Natural killer cell (primary cell): ENCODE results near the gene GRHPR. TPM values are rescaled to one million over a fixed set of nuclear protein-coding genes. Genes with fewer than 3 reads are reported as not detected.

Experiments
- ATAC-seq, 3 donors: fragments of 150-1000 bp in 2 of 3; fragments of 200-7000 bp in 1 of 3; cut with Tn5 transposase; 1 replicate in 1 of 3; 2 replicates in 2 of 3; pipeline ENCODE4 v1.10.0; 2021; ENCODE audit warnings: mild to moderate bottlenecking in 2 of 3, moderate library complexity in 2 of 3
- DNase-seq, 2 donors: peaks; one replicate each; pipeline versions ENCODE4 v3.0.0 to v3.0.0-alpha.2; 2013 to 2021; ENCODE audit warnings: mixed read lengths in 1 of 2
- H3K27ac ChIP-seq: one replicate; pipeline ENCODE4 v1.5.1; 2013; ENCODE audit warnings: mild to moderate bottlenecking, low read length
- H3K27me3 ChIP-seq: one replicate; pipeline ENCODE4 v1.6.1; 2013; ENCODE audit warnings: low read length; ENCODE audit not compliant: control insufficient read depth, insufficient read depth
- H3K36me3 ChIP-seq: one replicate; pipeline ENCODE4 v1.6.1; 2013; ENCODE audit warnings: low read length; ENCODE audit not compliant: control insufficient read depth, insufficient read depth
- H3K4me1 ChIP-seq: one replicate; pipeline ENCODE4 v1.6.1; 2013; ENCODE audit warnings: low read length; ENCODE audit not compliant: control insufficient read depth, insufficient read depth
- H3K4me3 ChIP-seq: one replicate; pipeline ENCODE4 v1.5.1; 2013; ENCODE audit warnings: low read length
- H3K9me3 ChIP-seq: one replicate; pipeline ENCODE4 v1.6.1; 2013; ENCODE audit warnings: low read length; ENCODE audit not compliant: control insufficient read depth, insufficient read depth
- H3K27ac Mint-ChIP-seq, 2 donors: one replicate each; pipeline ENCODE4 v1.8.0; 2022; ENCODE audit warnings: mild to moderate bottlenecking in 2 of 2, mixed read lengths in 2 of 2, moderate library complexity in 1 of 2
- H3K27me3 Mint-ChIP-seq, 2 donors: one replicate each; pipeline ENCODE4 v1.8.0; 2022; ENCODE audit warnings: low read depth in 2 of 2, mixed read lengths in 2 of 2
- H3K36me3 Mint-ChIP-seq: one replicate; pipeline ENCODE4 v1.8.0; 2022; ENCODE audit warnings: mixed read lengths
- H3K4me1 Mint-ChIP-seq, 2 donors: one replicate each; pipeline ENCODE4 v1.8.0; 2022; ENCODE audit warnings: mixed read lengths in 2 of 2
- H3K4me3 Mint-ChIP-seq: one replicate; pipeline ENCODE4 v1.8.0; 2022; ENCODE audit warnings: mild to moderate bottlenecking, moderate library complexity, mixed read lengths
- H3K9me3 Mint-ChIP-seq, 2 donors: one replicate each; pipeline ENCODE4 v1.8.0; 2022; ENCODE audit warnings: mixed read lengths in 2 of 2
- WGBS: methylation state at CpG from one replicate; pipeline ENCODE4 v1.1.7; 2013; ENCODE audit warnings: missing lambda C conversion rate; ENCODE audit not compliant: insufficient coverage; 5-methylcytosine and 5-hydroxymethylcytosine counted together
- intact Hi-C: fragments of 100-400 bp; cut with micrococcal nuclease; formaldehyde crosslinking; loops from one replicate; pipeline ENCODE4 v1.14.2; 2022
- total RNA-seq, 4 donors: library from RNA; stranded (reverse); fragments of 120-200 nt in 1 of 4; gene quantifications; one replicate each; pipeline versions ENCODE4 v1.2.3 to v1.2.4, GENCODE V29; 2013 to 2022
- TF ChIP-seq, protein P1 (sequence below): fragments of 200-600 bp; IDR thresholded peaks from one replicate; pipeline ENCODE4 v1.8.0; 2022; ENCODE audit warnings: antibody characterized with exemption

Gene GRHPR
- total RNA-seq, 3 donors from 2014 or later (not counting 1 experiment from before 2014, with no cell fraction given), result 38.1 to 55.6 (median 41.1) TPM

DNA sequence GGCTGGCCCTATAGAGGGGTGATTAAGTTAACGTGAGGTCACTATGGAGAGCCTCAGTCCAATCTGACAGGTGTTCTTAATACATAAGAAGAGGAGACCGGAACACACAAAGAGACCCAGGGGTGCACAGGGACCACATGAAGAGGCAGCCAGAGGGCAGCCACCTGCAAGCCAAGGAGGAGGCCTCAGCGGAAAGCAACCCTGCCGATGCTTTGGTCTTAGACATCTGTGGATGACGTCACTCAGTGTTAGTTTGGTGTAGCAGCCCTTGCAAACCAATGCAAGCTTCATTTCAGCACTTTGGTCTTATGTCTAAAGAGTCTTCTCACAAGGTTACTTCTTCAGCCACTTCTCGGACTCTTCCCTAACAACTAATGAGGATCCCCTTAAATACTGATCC, 47.6 kb upstream of the GRHPR start:
- no peak overlapping the region for H3K27ac Mint-ChIP-seq
- DNase-seq (peak in 1 of 2 donors; percentile 9), ATAC-seq (no peak)
- H3K4me3 Mint-ChIP-seq, result no peak overlapping the region
- H3K36me3 Mint-ChIP-seq, result no peaks in the 10 kb centered on the region
- intact Hi-C loops, result no loop called here
- Histone ChIP-seq H3K36me3 (no peaks in the 10 kb centered on the region), H3K4me3 (no peak overlapping the region), H3K4me1 (peaks cover 27% of the 10 kb centered on the region), H3K9me3 (no peaks in the 10 kb centered on the region), H3K27ac (peak overlapping the region; percentile 43), H3K27me3 (no peaks in the 10 kb centered on the region)
- peaks cover 5 to 17% of the 10 kb centered on the region in 2 donors for H3K27me3 Mint-ChIP-seq
- WGBS, result 76% methylated on average over 6 of the region's 6 CpGs
- no peaks in the 10 kb centered on the region for H3K4me1 Mint-ChIP-seq
- H3K9me3 Mint-ChIP-seq, result no peaks in the 10 kb centered on the region
- TF ChIP-seq, protein P1, sequence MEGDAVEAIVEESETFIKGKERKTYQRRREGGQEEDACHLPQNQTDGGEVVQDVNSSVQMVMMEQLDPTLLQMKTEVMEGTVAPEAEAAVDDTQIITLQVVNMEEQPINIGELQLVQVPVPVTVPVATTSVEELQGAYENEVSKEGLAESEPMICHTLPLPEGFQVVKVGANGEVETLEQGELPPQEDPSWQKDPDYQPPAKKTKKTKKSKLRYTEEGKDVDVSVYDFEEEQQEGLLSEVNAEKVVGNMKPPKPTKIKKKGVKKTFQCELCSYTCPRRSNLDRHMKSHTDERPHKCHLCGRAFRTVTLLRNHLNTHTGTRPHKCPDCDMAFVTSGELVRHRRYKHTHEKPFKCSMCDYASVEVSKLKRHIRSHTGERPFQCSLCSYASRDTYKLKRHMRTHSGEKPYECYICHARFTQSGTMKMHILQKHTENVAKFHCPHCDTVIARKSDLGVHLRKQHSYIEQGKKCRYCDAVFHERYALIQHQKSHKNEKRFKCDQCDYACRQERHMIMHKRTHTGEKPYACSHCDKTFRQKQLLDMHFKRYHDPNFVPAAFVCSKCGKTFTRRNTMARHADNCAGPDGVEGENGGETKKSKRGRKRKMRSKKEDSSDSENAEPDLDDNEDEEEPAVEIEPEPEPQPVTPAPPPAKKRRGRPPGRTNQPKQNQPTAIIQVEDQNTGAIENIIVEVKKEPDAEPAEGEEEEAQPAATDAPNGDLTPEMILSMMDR, result no peak

DNA sequence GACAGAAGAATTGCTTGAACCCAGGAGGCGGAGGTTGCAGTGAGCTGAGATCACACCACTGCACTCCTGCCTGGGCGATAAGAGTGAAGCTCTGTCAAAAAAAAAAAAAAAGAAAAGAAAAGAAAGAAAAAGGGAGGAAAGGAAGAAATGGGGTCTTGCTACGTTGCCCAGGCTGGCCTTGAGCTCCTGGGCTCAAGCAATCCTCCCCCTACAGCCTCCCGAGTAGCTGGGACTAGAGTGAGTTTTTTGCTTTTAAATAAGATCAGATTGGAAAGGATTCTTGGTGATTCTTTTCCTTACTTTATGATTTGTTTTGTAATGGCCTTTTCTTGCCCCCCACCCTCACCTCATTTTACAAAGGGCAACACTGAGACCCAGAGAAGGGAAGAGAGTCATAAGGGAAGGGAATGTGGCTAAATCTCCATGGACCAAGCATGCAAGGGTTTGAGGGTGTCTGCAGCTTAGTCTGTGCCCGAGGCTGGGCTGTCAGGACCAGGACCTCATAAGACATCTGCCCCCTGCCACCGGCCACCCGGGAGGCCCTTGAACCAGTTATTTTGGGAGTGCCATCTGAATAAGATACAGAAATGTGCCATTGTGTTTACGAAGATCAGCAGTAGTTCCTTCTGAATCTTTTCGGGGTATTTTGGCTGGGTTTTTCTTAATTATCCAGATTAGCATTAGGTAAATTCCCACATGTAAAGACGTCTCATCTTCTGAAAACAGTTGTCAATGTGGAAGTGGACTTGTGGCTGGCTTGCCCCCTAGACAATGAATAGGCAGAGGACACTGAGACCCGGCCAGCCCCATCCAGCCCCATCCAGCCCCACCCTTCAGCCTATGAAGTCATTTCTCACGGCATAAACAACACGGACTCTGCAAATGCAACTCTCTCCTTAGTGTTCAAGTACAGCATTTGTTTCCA, 44.5 kb upstream of the GRHPR start:
- Histone ChIP-seq H3K27me3 (no peaks in the 10 kb centered on the region), H3K27ac (peak overlapping the region; percentile 30), H3K36me3 (no peaks in the 10 kb centered on the region), H3K4me3 (no peak overlapping the region), H3K9me3 (no peaks in the 10 kb centered on the region), H3K4me1 (peaks cover 14% of the 10 kb centered on the region)
- intact Hi-C loops, result no loop called here
- Mint-ChIP-seq H3K9me3 (no peaks in the 10 kb centered on the region), H3K27ac (no peak overlapping the region), H3K4me1 (no peaks in the 10 kb centered on the region), H3K27me3 (peaks cover 5 to 14% of the 10 kb centered on the region in 2 donors), H3K36me3 (no peaks in the 10 kb centered on the region), H3K4me3 (no peak overlapping the region)
- 70% methylated on average over 11 of the region's 13 CpGs for WGBS
- DNase-seq, result no peak
- no peak for ATAC-seq
- TF ChIP-seq, protein P1, result no peak

DNA sequence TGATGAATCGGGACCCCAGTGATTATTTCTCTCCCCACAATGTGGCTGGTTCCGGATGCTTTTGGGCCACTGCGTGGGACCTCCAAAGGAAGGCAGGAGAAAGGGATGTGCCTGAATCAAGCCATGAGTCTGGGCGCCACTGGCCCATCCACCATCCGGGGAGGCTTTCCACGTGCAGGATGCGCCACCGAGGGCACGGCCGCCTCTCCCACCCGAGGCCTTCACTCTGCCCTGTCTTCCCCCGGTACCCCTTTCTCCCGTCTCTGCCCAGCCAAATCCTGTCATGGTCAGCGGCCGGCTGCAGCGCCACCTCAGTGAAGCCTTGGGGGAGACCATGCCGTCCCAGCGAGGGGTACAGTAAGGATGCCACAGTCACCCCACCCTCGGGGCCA, 43.9 kb upstream of the GRHPR start:
- ATAC-seq, result no peak
- H3K4me1 ChIP-seq, result peaks cover 20% of the 10 kb centered on the region
- no peaks in the 10 kb centered on the region for H3K9me3 ChIP-seq
- no peak overlapping the region for H3K27ac ChIP-seq
- Mint-ChIP-seq H3K4me1 (no peaks in the 10 kb centered on the region), H3K4me3 (no peak overlapping the region), H3K36me3 (no peaks in the 10 kb centered on the region), H3K9me3 (no peaks in the 10 kb centered on the region), H3K27ac (no peak overlapping the region), H3K27me3 (peaks cover 4 to 14% of the 10 kb centered on the region in 2 donors)
- no peaks in the 10 kb centered on the region for H3K36me3 ChIP-seq
- 87% methylated on average over 19 of the region's 19 CpGs for WGBS
- H3K27me3 ChIP-seq, result no peaks in the 10 kb centered on the region
- H3K4me3 ChIP-seq, result no peak overlapping the region
- intact Hi-C loops, result no loop called here
- DNase-seq, result no peak
- TF ChIP-seq, protein P1, result no peak
